PC-9 (cell line): ENCODE data around the gene GLCE. TPM values are rescaled to one million over a fixed set of nuclear protein-coding genes. Genes with fewer than 3 reads are reported as not detected.

ENCODE experiments used
- BruUV-seq: library from RNA; stranded (reverse); fragments of 400-500 nt; replicated peaks from 2 replicates; lab custom pipeline; 2021; lab: Mats Ljungman, UMichigan
- CTCF ChIA-PET: fragments of 300-600 bp; sonication (Branson Sonifier 250); formaldehyde crosslinking; loops from one replicate; lab custom pipeline; 2022; ENCODE audit warnings: antibody characterized with exemption; lab: Charles Lee
- POLR2A ChIA-PET: fragments of 300-600 bp; sonication (Branson Sonifier 250); formaldehyde crosslinking; loops from one replicate; lab custom pipeline; 2022; ENCODE audit warnings: antibody characterized with exemption; ENCODE audit not compliant: unreplicated experiment; lab: Charles Lee
- DNase-seq, 2 experiments: peaks; one replicate each; pipeline versions ENCODE4 v3.0.0 to v3.0.0-alpha.2; 2015 to 2022; ENCODE audit warnings: mixed read lengths in 1 of 2
- H2AFZ ChIP-seq: fragments of 200-600 bp; sonication (generic); 2 replicates; pipeline ENCODE4 v1.8.1; 2017; ENCODE audit warnings: antibody characterized with exemption
- H3F3A ChIP-seq: fragments of 200-600 bp; sonication (generic); 2 replicates; pipeline ENCODE4 v1.8.1; 2017; ENCODE audit warnings: antibody characterized with exemption, mild to moderate bottlenecking, low read depth; ENCODE audit not compliant: insufficient read depth
- H3K27ac ChIP-seq: fragments of 200-600 bp; sonication (generic); 2 replicates; pipeline ENCODE4 v1.6.1; 2016; ENCODE audit warnings: mixed run types
- H3K27me3 ChIP-seq: fragments of 200-600 bp; sonication (generic); 2 replicates; pipeline ENCODE4 v1.6.1; 2016; ENCODE audit warnings: low read depth, mixed run types; ENCODE audit not compliant: insufficient read depth
- H3K36me3 ChIP-seq: fragments of 200-600 bp; sonication (generic); 2 replicates; pipeline ENCODE4 v1.6.1; 2016; ENCODE audit warnings: low read depth, mixed run types
- H3K4me1 ChIP-seq: fragments of 200-600 bp; sonication (generic); replicated peaks from 2 replicates; pipeline ENCODE4 v1.6.1; 2016; ENCODE audit warnings: mixed run types; ENCODE audit not compliant: insufficient read depth
- H3K4me2 ChIP-seq: fragments of 200-600 bp; sonication (generic); 2 replicates; pipeline ENCODE4 v1.6.1; 2017; ENCODE audit warnings: mixed run types
- H3K4me3 ChIP-seq: fragments of 200-600 bp; sonication (generic); 2 replicates; pipeline ENCODE4 v1.6.1; 2016; ENCODE audit warnings: mixed run types
- H3K79me2 ChIP-seq: fragments of 200-600 bp; sonication (generic); 2 replicates; pipeline ENCODE4 v1.6.1; 2017; ENCODE audit warnings: low read depth, mixed run types
- H3K9me2 ChIP-seq: fragments of 200-600 bp; sonication (generic); 2 replicates; pipeline ENCODE4 v1.8.1; 2017; ENCODE audit warnings: mild to moderate bottlenecking; ENCODE audit not compliant: insufficient read depth
- H3K9me3 ChIP-seq: fragments of 200-600 bp; sonication (generic); 2 replicates; pipeline ENCODE4 v1.8.1; 2016; ENCODE audit warnings: low read depth; ENCODE audit not compliant: insufficient read depth
- H4K20me1 ChIP-seq: fragments of 200-600 bp; sonication (generic); 2 replicates; pipeline ENCODE4 v1.8.1; 2017; ENCODE audit not compliant: insufficient read depth
- EZH2 ChIP-seq: fragments of 200-600 bp; sonication (generic); IDR thresholded peaks from 2 replicates; pipeline ENCODE4 v1.8.0; 2017; ENCODE audit warnings: antibody characterized with exemption, low read depth
- intact Hi-C: fragments of 100-400 bp; cut with micrococcal nuclease; formaldehyde crosslinking; loops from one replicate; pipeline ENCODE4 v1.10.0; 2022; ENCODE audit not compliant: unreplicated experiment
- total RNA-seq: library from RNA; stranded (reverse); gene quantifications from 2 replicates; pipeline ENCODE4 v1.2.3, GENCODE V29; 2021
- TF ChIP-seq, protein P1 (sequence below): fragments of 200-600 bp; sonication (generic); conservative IDR thresholded peaks from 2 replicates; pipeline ENCODE4 v1.6.1; 2017; ENCODE audit warnings: mixed run types, antibody characterized with exemption, mild to moderate bottlenecking, moderate library complexity

GLCE gene
- total RNA-seq, 1 experiment from 2014 or later, result 31.3 TPM

GRCh38 chr15:69145694-69146492 is 14.5 kb upstream of the GLCE start:
- POLR2A ChIA-PET, result interaction anchor here (0.6 kb wide), 2 partner anchors 9 to 14 kb away, joined by 3 to 7 read pairs; no protein-coding TSS in a partner anchor
- TF ChIP-seq, protein P1, sequence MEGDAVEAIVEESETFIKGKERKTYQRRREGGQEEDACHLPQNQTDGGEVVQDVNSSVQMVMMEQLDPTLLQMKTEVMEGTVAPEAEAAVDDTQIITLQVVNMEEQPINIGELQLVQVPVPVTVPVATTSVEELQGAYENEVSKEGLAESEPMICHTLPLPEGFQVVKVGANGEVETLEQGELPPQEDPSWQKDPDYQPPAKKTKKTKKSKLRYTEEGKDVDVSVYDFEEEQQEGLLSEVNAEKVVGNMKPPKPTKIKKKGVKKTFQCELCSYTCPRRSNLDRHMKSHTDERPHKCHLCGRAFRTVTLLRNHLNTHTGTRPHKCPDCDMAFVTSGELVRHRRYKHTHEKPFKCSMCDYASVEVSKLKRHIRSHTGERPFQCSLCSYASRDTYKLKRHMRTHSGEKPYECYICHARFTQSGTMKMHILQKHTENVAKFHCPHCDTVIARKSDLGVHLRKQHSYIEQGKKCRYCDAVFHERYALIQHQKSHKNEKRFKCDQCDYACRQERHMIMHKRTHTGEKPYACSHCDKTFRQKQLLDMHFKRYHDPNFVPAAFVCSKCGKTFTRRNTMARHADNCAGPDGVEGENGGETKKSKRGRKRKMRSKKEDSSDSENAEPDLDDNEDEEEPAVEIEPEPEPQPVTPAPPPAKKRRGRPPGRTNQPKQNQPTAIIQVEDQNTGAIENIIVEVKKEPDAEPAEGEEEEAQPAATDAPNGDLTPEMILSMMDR, result no peak
- no peak for TF ChIP-seq EZH2
- no TSS peak for BruUV-seq

GRCh38 chr15:69146724-69147435 is 13.6 kb upstream of the GLCE start:
- TF ChIP-seq, protein P1, result no peak
- TF ChIP-seq EZH2, result no peak
- no peak overlapping the region for H2AFZ ChIP-seq
- no peak overlapping the region for H3K4me2 ChIP-seq
- ChIA-PET POLR2A (interaction anchor here (0.5 kb wide), 1 partner anchor 135 kb away, joined by 4 read pairs; no protein-coding TSS in a partner anchor), CTCF (no interaction called here)
- H3K9me3 ChIP-seq, result no peaks in the 10 kb centered on the region
- no peak overlapping the region for H3K27ac ChIP-seq
- no TSS peak for BruUV-seq
- H3K4me1 ChIP-seq, result peaks cover 12% of the 10 kb centered on the region
- H4K20me1 ChIP-seq, result no peaks in the 10 kb centered on the region
- H3K79me2 ChIP-seq, result no peaks in the 10 kb centered on the region
- H3K4me3 ChIP-seq, result no peak overlapping the region
- H3K9me2 ChIP-seq, result no peaks in the 10 kb centered on the region
- DNase-seq, result no peak
- H3K36me3 ChIP-seq, result no peaks in the 10 kb centered on the region
- H3K27me3 ChIP-seq, result no peaks in the 10 kb centered on the region
- intact Hi-C loops, result no loop called here
- no peaks in the 10 kb centered on the region for H3F3A ChIP-seq

More at GRCh38 chr15:69145694-69146492, 14.5 kb upstream of the GLCE start:
- Histone ChIP-seq H3K4me2 (no peak overlapping the region), H2AFZ (no peak overlapping the region), H3K9me2 (no peaks in the 10 kb centered on the region), H3K36me3 (no peaks in the 10 kb centered on the region), H3K79me2 (no peaks in the 10 kb centered on the region), H3K9me3 (no peaks in the 10 kb centered on the region), H3K4me3 (no peak overlapping the region), H3F3A (peaks cover 5% of the 10 kb centered on the region; the same call in 1 of the 2 replicates), H4K20me1 (no peaks in the 10 kb centered on the region), H3K27ac (no peak overlapping the region), H3K4me1 (peaks cover 17% of the 10 kb centered on the region), H3K27me3 (no peaks in the 10 kb centered on the region)
- intact Hi-C loops, result no loop called here
- DNase-seq, result no peak
- CTCF ChIA-PET, result no interaction called here

GRCh38 chr15:69148465-69148864 is 12.0 kb upstream of the GLCE start:
- ChIA-PET POLR2A (no interaction called here), CTCF (interaction anchor here (0.5 kb wide), 1 partner anchor 91 kb away, joined by 3 read pairs; no protein-coding TSS in a partner anchor)
- Histone ChIP-seq H3K27ac (no peak overlapping the region), H2AFZ (no peak overlapping the region), H3K36me3 (no peaks in the 10 kb centered on the region), H3K79me2 (no peaks in the 10 kb centered on the region), H3K27me3 (no peaks in the 10 kb centered on the region), H3K4me3 (no peak overlapping the region), H3K9me3 (no peaks in the 10 kb centered on the region), H3K4me1 (peaks cover 7% of the 10 kb centered on the region), H3K4me2 (no peak overlapping the region), H3K9me2 (no peaks in the 10 kb centered on the region), H4K20me1 (no peaks in the 10 kb centered on the region), H3F3A (no peaks in the 10 kb centered on the region)
- intact Hi-C loops, result no loop called here
- no peak for DNase-seq
- TF ChIP-seq, protein P1, result no peak
- no peak for TF ChIP-seq EZH2
- no TSS peak for BruUV-seq
